ENCODE results near the gene PRR22.

The PRR22 gene

DNA sequence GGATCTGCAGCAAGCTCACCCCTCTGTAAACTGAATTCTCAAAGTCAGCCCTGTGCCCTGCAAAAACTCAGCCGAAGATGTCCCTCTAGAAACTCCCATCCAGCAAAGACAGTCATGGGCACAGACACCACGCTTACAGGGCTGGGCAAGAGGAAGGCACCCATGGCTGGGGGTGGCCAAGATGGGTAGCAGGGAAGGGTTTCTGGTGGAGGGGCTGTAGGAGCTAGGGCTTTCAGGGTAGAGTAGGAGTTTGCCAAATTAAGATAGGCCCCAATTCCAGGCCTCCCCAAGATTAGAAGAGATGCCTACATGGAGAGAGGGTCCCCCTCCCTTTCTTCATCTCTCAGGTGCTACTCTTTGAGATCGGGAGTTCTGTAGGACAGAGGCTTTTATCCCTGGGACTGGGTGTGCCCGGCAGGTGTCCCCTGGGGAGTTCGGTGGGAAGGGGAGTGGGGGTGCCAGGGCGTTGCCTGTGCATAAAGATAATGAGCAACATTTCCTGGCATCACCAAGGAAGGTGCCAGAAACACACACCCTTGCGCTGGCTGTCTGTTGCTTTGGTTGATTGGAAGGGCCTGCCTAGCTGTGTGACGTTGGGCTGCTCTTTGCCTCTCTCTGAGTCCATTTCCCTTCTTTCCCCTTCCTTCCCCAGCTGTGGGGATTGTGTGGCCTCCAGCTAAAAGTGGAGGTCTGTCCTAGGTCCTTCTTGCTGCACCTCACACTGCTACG is 29.7 kb upstream of the PRR22 start:
- no peak for DNase-seq (ENCODE audit: low spot score)

DNA sequence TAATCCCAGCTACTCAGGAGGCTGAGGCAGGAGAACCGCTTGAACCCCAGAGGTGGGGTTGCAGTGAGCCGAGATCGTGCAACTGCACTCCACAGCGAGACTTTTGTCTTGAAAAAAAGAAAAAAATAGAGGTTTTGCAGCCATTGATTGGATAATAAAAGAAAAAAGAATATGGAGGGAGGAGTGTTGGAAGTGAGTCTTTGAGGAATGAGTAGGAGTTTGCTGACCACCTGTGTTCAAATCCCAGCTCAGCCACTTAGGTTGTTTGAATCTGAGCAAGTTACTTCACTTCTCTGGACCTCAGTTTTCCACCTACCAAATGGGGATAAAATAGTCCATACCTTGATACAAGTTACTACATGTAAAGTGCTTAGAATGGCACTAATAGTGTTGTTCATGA is 26.6 kb upstream of the PRR22 start:
- no peak for DNase-seq (ENCODE audit: low spot score)

DNA sequence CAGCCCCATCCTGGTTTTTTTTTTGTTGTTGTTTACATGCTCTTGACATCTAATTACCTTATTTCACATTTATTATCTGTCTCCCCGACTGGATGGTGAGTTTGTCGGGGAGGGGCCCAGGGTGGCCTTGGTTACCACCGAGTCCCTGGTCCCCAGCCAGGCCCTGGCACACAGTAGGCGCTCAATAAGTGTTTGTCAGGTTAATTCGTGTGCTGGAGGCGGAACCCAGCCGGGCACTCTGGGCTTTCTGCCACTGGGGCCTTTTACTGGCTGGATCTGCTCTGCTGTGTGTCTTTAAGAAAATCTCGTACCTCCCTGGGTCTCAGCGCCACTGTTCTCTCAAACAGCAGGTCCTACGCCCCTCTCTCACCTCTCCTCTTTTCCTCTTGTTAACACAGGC is 24.9 kb upstream of the PRR22 start:
- no peak for DNase-seq (ENCODE audit: low spot score)

DNA sequence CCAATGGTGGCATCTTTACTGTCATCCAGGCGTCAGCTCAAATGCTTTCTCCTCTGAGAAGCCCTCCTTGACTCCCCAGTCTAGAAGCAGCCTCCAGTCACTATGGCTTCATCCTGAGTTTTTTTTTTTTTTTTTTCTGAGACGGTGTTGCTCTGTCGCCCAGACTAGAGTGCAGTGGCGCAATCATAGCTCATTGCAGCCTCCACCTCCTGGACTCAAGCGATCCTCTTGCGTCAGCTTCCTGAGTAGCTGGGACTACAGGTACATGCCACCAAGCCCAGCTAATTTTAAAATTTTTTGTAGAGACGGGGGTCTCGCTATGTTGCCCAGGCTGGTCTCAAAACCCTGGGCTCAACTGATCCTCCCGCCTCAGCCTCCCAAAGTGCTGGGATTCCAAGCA is 24.5 kb upstream of the PRR22 start:
- DNase-seq (ENCODE audit: low spot score) = no peak

DNA sequence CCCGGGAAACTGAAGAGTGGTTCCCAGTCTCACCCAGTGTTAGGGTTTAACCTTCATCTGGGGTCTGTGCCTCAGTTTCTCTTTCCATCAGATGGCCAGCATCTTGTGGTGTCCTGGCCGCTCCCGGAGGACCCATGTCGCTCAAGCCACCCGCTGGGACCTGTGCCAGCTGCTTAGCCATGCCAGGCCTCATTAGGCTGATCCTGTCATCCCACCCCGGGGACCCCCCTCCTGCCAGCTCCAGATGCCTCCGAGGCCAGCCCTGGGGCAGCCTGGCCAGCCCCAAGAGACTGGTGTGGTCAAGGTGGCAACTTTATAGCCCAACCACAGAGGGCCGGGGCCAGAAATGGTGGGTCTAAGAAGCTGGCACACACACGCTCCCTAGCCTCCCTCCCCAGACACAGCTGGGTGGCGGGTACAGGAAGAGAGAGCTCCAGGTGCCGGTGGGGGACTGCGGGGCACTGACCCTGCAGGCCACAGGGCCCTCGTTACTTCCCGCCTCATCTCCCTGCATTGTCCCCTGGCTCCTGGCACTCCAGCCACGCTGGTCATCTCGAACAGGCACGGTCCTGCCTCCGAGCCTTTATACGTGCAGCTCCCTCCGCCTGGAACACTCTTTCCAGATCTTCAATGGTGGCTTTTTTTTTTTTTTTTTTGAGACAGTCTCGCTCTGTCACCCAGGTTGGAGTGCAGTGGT is 23.7 kb upstream of the PRR22 start:
- no peak for DNase-seq (ENCODE audit: low spot score)

DNA sequence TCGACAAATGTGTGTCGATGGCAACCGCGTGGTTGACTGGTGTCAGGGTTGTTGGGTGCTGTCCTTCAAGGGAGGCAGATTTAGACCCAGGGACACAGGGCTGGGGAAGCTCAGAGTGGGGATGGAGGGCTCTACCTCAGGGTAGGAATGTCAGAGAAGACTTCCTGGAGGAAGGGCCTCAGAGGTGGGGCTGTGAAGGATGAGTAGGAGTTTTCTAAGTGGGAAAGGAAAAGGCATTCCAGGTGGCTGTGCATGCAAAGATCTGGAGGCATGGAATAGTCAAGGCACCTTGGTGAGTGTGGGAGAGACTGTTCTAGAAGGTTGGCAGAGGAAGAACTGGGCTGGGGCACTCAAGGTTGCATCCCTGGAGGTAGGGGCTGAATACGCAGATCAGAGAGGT is 22.4 kb upstream of the PRR22 start:
- DNase-seq (ENCODE audit: low spot score) = no peak

DNA sequence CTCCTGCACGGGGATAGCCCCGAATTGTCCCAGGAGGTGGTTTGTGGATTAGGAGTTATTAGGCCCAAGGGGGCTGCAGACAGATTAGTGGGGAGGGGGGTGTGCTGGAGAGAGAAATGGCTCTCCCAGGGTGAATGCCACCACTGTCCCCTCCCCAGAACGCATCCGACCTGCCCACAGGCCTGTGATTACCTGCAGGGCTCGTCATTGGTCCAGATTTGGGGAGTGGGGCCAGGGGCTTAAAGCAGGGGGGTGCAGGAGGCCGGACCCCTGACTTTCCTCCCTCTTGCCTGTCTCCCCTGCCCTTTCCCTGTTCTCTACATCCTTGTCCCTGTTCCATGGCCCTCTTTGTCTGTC is 21.6 kb upstream of the PRR22 start:
- no peak for DNase-seq (ENCODE audit: low spot score)

DNA sequence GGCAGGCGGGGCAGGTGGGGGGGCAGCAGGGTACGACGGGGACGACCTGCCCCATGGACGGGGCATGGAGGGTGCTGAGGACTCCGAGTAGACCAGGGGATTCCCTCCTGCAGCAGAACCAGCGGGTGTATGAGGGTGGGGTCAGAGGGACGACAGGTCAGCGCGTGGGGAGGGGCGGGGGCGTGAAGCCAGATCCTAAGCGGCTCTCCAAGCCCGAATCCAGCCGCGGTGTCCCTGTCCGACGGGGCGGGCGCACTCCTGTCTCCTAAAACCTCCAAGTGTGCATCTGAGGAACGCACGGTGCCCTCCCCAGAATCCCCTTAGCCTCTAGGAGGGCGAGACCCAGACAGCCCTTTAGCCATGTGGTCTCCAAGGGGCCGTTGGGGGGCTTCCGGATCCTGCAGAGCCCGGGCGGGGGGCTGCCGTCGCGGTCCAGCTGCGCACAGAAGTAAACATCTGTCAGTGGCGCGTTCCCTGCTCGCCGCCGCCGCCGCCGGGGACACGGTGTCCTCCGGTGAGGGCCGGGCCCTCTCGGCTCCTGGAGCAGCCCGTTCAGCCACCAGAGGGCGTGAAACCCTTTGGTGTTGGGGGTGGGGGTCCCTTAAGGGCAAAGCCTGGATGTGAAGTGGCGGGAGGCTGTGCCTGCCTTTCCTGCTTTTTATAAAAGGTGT is 21.1 kb upstream of the PRR22 start:
- DNase-seq (ENCODE audit: low spot score) = peak; percentile 78

DNA sequence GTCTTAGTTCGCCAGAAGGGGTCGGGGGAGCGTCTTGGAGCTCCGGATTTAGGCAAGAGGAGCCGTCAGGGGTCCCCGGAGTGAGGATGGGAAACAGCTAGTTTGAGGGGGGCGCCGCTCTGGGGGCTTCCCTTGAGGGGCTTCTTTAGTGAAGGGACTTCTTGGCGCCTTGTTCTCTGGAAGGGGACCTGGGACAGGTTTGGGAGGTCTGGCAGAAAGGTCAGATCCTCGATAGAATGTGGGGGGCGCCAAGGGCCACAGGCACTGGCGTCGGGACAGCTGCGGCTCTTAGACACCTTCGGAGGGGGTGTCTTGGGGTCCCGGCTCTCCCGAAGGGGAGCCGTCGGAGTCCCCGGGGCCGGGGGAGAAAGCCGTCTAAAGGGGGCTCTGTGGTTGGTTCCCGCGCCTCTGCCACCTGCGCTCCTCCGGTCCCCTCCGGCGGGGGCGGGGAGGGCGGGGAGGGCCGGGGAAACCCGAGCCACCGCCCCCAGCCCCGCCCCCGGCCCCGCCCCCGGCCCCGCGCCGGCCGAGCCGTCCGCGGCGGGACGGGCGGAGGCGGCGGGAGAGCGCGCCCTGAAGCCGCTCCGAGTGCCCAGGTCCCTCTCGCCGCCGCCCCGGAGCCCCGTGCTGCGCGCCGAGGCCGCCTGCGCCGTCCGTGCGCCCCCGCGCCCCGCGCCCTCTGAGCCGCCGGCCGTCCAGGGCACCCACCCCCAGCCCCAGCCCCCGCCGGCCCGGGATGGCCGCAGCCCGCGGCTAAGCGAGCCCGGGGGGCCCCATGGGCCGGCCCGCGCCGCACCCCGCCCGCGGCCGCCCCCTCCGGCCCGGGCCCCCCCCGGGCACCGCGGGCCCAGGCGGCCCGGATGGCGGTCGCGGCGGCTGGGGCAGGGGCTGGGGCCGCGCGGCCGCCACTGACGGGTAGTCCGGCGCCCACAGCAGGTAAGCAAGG is 20.2 kb upstream of the PRR22 start, which contains the start of gene NRTN:
Gene NRTN, plus strand, starts transcription at position 552 of the 946 bp plus-strand sequence. CDS start 19,099 bp downstream, outside the sequence.
- peak; percentile 49 for DNase-seq (ENCODE audit: low spot score)

DNA sequence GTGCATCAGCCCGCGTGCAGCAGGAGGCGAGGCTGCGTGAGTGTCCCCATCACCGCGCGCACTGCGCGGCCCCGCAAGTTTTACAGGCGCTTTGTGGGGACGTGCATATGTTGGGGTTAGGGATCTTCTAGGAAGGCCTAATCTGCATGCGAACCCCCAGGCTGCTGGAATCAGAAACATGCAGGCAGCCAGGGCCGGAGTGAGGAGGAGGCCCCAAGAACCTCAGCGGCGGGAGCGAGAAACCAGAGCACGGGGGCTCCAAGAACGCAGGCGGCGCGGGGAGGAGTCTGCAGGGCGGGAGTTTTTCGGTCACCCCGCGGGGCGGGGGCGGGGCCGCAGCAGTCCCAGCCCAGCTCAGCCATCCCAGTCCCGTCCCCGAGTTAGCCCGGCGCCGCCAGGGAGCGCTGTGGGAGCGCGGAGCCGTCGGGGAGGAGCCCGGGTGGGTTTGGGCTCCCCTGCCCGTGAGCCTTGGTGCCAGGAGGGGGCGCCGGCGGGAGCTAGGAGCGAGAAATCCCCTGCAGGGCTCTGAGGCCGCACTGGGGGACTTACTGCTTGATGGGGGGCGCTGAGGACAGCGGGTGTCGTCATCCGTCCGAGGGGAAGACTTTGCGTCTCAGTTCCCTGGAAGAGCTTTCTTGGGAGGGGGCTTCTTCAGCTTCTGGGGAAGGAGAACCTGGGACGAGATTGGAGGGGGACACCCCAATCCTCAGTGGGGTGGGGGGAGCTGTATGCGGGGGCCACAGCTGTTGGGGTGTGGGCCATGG is 19.4 kb upstream of the PRR22 start:
- DNase-seq (ENCODE audit: low spot score) = peak; percentile 97

DNA sequence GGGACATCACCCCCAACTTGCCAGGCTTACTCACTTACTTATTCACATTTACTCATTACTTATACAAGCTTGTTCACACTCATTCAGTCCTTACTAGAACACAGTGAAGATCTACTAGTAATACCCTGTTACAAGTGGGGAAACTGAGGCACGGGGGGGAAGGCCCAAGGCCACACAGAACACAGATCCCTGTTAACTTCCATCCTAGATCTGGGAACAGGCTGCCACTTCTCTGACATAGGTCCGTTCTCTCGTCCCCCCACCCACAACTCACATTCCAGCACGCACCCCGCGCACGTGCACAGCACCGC is 18.9 kb upstream of the PRR22 start:
- DNase-seq (ENCODE audit: low spot score) = no peak

DNA sequence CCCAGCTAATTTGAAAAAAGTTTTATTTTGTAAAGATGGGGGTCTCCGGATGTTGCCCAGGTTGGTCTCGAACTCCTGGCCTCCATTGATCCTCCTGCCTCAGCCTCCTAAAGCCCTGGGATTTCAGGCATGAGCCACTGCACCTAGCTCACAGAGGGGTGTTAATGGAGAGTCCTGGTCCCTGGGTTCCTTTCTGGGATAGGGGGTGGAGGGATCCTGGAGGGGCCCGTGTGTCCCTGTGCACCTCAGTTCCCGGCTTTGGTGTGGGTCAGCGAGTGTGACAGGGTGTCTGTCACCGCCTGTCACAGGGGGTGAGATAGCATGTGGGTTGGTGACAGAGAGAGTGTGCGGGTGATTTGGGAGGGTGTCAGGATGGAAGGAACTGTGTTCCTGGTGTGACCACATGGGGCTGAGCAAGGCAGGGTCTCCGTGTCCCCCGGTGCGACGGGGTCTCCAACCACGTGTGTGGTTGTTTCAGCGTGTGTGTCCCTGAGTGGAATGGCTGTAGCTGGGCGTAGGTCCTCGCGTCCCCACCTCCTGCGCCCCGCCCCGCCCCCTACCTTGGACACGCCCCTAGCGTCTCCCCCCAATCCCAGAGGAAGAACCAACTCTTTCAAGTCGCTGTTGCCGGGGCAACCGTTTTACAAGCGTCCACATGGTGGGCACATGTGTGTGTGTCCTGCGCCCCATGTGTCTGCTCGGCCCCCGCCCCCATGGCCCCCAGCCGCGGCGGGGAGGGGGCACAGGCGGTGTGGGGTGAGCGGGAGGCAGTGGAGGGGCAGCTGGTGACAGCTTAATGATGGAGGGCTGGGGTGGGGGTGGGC is 17.5 kb upstream of the PRR22 start:
- no peak for DNase-seq (ENCODE audit: low spot score)

DNA sequence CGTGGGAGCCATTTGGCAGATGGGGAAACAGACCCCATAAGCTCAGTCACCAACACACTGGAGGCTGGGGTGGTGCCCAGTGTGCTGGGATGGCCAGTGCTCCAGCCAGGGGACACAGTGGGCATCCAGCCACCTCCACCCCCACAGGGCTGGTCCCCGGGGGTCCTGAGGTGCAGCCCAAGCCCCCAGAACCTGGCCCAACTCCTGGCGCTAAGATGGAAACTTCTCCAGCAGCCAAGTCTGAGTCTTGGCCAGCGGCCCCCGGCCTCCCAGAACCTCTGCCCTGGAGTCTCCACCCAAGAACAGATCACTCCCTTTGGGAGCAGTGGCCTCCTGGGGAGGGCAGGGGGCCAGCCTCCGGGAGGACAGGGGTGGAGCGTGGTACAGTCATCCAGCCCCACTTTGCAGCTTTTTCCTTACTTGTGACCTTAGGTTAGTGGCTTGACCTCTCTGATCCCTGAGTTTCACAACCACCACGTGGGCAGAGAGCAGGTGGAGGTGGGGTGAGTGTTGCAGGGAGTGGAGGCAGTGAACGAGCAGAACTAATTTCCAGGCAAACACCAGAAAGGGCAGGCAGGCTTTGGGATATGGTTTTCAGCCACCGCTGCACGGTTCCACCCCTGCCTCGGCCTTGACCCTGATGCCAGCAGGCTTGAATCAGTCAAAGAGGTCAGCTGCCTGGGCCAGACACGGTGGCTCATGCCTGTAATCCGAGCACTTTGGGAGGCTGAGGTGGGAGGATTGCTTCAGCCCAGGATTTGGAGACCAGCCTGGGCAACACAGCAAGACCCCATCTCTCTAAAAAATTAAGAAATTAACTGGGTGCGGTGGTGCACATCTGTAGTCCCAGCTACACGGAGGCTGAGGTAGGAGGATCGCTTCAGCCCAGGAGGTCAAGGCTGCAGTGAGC is 16.1 kb upstream of the PRR22 start:
- no peak for DNase-seq (ENCODE audit: low spot score)

DNA sequence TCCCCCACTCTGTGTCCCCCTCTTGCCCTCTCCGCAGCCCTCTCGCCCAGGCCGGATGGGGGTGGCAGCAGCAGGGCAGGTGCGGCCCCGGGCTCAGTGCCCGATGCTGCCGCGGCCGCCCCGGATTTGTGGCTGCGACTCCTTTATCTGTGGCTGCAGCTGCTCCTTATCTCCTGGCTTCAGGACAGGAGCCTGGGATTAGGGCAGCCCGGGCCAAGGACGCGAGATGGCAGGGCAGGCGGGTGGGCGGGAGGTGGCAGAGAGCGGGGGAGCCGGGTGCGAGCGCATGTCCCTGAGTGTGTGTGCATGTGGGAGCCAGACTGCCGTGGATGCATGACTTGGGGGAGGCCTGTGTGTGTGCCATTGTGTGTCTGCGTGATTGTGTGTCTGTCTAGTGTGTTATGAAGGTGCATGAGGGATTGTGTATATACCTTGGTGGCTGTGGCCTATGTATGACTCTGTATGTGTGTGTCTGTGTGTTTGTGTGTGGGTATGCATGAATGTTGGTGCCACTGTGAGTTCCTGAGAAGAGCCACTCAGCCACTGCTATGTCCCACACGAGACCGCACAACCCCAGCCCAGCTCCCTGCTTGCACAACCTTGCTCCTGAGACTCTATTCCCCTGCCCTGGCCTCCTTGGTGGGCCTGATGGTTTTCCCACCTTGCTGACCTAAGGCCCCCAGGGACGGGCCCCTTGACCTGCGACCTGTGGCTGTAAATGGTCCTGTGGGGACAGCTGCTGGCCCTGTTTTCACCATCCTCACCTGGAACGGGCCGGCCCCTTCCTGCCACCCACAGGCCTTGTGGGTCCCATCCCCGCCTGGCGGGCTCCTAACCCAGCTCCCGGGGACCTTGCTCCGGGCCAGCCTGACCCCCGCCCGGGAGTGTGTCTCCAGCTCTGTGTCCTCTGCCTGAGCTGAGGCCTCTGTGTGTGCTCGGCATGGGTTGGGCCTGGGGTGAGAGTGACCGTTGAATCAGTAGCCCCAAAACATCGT is 15.0 kb upstream of the PRR22 start:
- DNase-seq (ENCODE audit: low spot score) = no peak

DNA sequence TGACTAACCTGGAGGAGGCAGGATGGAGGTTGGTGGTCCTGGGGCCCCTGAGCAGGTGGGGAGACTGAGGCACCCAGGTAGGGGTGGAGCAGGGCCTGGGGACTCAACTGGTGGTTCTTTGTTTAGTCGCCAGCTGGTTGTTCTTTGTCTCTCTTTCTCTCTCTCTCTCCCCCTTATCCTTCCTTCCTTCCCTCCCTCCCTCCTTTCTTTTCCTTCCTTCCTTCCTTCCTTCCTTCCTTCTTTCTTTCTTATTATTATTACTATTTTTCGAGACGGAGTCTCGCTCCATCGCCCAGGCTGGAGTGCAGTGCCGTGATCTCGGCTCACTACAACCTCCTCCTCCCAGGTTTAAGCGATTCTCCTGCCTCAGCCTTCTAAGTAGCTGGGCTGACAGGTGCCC is 13.7 kb upstream of the PRR22 start:
- no peak for DNase-seq (ENCODE audit: low spot score)

DNA sequence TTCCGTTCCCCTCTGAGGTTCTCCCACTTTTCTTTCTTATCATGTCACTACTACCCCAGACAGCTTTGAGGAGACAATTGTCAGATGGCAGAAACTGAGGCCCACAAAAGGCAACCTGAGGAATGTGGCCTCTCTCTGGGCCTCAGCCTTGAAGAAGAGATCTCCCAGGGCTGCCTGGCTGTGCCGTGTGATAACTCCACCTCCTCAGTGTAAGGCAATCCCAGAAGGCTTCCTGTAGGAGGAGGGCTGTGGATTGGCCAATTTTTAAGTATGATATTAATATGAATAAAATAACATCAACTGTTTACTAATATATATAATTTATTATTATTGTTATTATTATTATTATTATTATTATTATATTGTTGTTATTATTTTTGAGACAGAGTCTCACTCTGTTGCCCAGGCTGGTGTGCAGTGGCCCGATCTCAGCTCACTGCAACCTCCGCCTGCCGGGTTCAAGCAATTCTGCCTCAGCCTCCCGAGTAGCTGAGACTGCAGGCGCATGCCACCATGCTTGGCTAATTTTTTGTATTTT is 10.9 kb upstream of the PRR22 start:
- no peak for DNase-seq (ENCODE audit: low spot score)

DNA sequence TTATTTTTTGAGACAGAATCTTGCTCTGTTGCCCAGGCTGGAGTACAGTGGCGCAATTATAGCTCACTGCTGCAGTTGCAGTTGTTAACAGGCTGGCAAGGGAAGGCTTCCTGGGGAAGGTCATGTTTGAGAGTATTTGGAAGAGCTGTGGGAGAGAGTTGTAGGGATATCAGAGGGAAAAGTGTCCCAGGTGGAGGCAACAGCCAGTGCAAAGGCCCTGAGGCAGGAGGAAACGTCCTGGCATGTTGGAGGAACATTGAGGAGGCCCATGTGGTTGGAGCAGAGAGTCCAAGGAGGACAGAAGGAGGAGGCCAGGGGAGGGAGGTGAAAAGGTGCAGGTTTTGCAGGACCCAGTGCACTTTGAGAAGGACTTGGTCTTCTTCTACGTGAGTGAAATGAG is 8.6 kb upstream of the PRR22 start:
- no peak for DNase-seq (ENCODE audit: low spot score)

DNA sequence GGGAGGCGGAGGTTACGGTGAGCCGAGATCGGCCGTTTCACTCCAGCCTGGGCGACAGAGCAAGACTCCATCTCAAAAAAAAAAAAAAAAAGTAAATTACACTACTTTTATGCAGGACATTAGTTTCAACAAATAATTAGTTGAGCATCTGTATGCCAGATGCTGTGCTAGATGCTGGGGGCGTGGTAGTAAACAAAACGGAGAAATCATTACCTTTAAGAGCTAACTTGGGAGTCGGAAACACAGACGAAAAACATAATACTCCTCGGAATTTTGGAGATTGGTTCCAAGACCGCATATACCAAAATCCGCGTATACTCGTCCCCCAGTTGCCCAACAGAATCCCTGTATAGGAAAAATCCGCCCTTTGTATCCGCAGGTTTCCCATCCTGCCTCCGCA is 7.7 kb upstream of the PRR22 start:
- no peak for DNase-seq (ENCODE audit: low spot score)
